ENCODE data around the gene C1QTNF1. TPM values are rescaled to one million over a fixed set of nuclear protein-coding genes. Genes with fewer than 3 reads are reported as not detected.

The C1QTNF1 gene
- total and polyA plus RNA-seq, 9 of the 15 experiments (the other 6 are each of a cell fraction or from before 2014, with no cell fraction given), result 0.09 TPM; not detected in 8

DNA sequence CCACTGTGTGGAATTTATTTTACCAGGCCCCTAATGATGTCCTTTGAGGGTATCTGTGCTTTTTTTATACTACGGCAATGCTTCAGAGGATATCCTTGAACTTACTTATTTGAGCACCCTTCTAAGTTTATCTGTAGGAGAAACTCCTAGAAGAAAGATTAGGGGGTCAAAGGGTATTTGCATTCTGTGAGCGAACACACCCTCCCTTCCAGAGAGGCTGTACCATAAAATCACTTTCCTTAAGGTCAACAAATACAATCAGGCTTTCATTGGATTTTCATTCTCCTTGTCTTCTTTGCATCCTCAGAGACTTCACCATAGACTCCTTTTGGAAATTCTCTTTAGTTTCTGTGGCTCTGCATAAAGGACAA is 4.7 kb upstream of the C1QTNF1 start:
- Histone ChIP-seq H3K4me3 (no peak overlapping the region), H4K20me1 (replicated peaks; ENCODE audit: control insufficient read depth, insufficient read depth, low read length) (0 out of 2 replicates have a peak, but pooled peaks cover 4% of the 10 kb centered on the region), H3K36me3 (ENCODE audit: control insufficient read depth, insufficient read depth, low read length) (no peaks in the 10 kb centered on the region), H3K79me2 (ENCODE audit: control insufficient read depth, insufficient read depth, low read length) (no peaks in the 10 kb centered on the region), H3K4me1 (replicated peaks in 1 of 2; ENCODE audit: control insufficient read depth in 2 of 2, insufficient read depth in 2 of 2, low read length in 2 of 2) (peaks cover 0 to 6% of the 10 kb centered on the region in 2 experiments; a peak in 2 of 5 replicates), H3K9ac (ENCODE audit: insufficient read depth in 1 of 2, low read depth in 2 of 2, low read length in 2 of 2) (no peak overlapping the region), H3K27me3 (ENCODE audit: control insufficient read depth in 2 of 2, insufficient read depth in 2 of 2, low read length in 2 of 2) (peaks cover 21 to 29% of the 10 kb centered on the region in 2 experiments), H3K9me3 (replicated peaks; ENCODE audit: control insufficient read depth, insufficient read depth, low read depth, low read length) (no peaks in the 10 kb centered on the region), H3K9me1 (ENCODE audit: control insufficient read depth, insufficient read depth, low read length) (no peaks in the 10 kb centered on the region), H2AFZ (ENCODE audit: low read depth, low read length) (no peak overlapping the region), H3K4me2 (ENCODE audit: insufficient read depth, low read length) (no peak overlapping the region), H3K27ac (ENCODE audit: extremely low read depth, low read depth, low read length) (no peak overlapping the region)
- in situ Hi-C loops (cut with MboI), result no loop called here
- TF ChIP-seq FOXM1 (IDR thresholded peaks at IDR 0.05; ENCODE audit: low read depth) (no peak), FOXM1 (CRISPR knock-in tag; IDR thresholded peaks at IDR 0.05; ENCODE audit: low read depth) (no peak), NR4A1 (CRISPR knock-in tag; IDR thresholded peaks at IDR 0.05) (no peak), NR4A1 (tag; IDR thresholded peaks at IDR 0.05) (no peak), NFIC (IDR thresholded peaks at IDR 0.05) (no peak), XRCC3 (IDR thresholded peaks at IDR 0.05) (no peak), NR2F6 (CRISPR knock-in tag; IDR thresholded peaks at IDR 0.05) (no peak), CTBP1 (IDR thresholded peaks at IDR 0.05; ENCODE audit: borderline replicate concordance) (no peak), ESRRB (CRISPR knock-in tag; IDR thresholded peaks at IDR 0.05; ENCODE audit: borderline replicate concordance) (no peak), NEUROD1 (IDR thresholded peaks at IDR 0.05; ENCODE audit: borderline replicate concordance, low read depth, low read length, partially characterized antibody) (no peak), GABPA (tag; conservative IDR thresholded peaks at IDR 0.05; ENCODE audit: low read depth) (no peak)
- no TSS peak for BruUV-seq (replicated peaks)
- FAIRE-seq (no peak), ATAC-seq (no peak), DNase-seq (ENCODE audit: extremely low read depth in 1 of 4, low spot score in 3 of 4) (no peak)
- 25% methylated on average over 2 of the region's 2 CpGs for WGBS (ENCODE audit: insufficient coverage, low coverage, missing lambda C conversion rate)
- ChIA-PET POLR2A (no interaction called here), CTCF (ENCODE audit: low intra/inter-chr PET ratio) (interaction anchor here (1.1 to 2.2 kb wide), 2 partner anchors 23 to 27 kb away, joined by 7 to 8 read pairs; no protein-coding TSS in a partner anchor)
- intact Hi-C loops (cut with micrococcal nuclease), result loop anchor here (2.0 kb wide), 1 partner anchor 24 kb away; no protein-coding TSS in a partner anchor

Measured in K562 (cell line).